Pancreas (tissue), 10 donors: ENCODE results near the gene CPSF4L. TPM values are rescaled to one million over a fixed set of nuclear protein-coding genes. Genes with fewer than 3 reads are reported as not detected.

Experiments used
- ATAC-seq, 4 donors: fragments of 200-7000 bp; cut with Tn5 transposase; one replicate each; pipeline versions ENCODE4 v1.8.0 to v1.9.1; 2020; ENCODE audit warnings: mild to moderate bottlenecking in 4 of 4, moderate library complexity in 4 of 4
- DNase-seq, 6 donors: peaks; one replicate each; pipeline ENCODE4 v3.0.0-alpha.2; 2020
- FAIRE-seq: peaks from 2 replicates; lab custom pipeline; 2012; peaks lifted over from hg19 to GRCh38; lab: Jason Lieb, UNC
- H3K27ac ChIP-seq, 4 donors: fragments of 200-600 bp; sonication (generic); 1 replicate in 3 of 4; 2 replicates in 1 of 4; pipeline versions ENCODE4 v1.5.0 to v1.8.0; 2020
- H3K27me3 ChIP-seq, 4 donors: fragments of 200-600 bp; one replicate each; pipeline ENCODE4 v1.8.0; 2021
- H3K36me3 ChIP-seq, 3 donors: fragments of 200-600 bp; sonication (generic) in 1 of 3; one replicate each; pipeline versions ENCODE4 v1.5.0 to v1.8.0; 2020 to 2021
- H3K4me1 ChIP-seq, 3 donors: fragments of 200-600 bp; one replicate each; pipeline ENCODE4 v1.8.0; 2021
- H3K4me3 ChIP-seq, 4 donors: fragments of 200-600 bp; sonication (generic) in 2 of 4; one replicate each; pipeline versions ENCODE4 v1.5.0 to v1.8.0; 2020 to 2021
- H3K9me3 ChIP-seq, 4 donors: fragments of 200-600 bp; one replicate each; pipeline ENCODE4 v1.8.0; 2021
- WGBS, 2 donors: extraction: QIAGEN DNeasy Blood & Tissue Kit; methylation state at CpG; one replicate each; pipeline ENCODE4 v1.1.7; 2013; 5-methylcytosine and 5-hydroxymethylcytosine counted together
- intact Hi-C, 3 donors: fragments of 100-400 bp; cut with DNase I; formaldehyde crosslinking; loops; one replicate each; pipeline versions ENCODE4 v1.11.1 to v1.14.2; 2022
- polyA plus RNA-seq, 2 donors: library from polyadenylated mRNA; stranded (reverse); fragments of 200-250 nt; gene quantifications; one replicate each; pipeline ENCODE4 v1.2.3, GENCODE V29; 2013
- total RNA-seq, 6 donors: library from RNA; stranded (reverse); fragmentation: NEBNext Ultra II Directional in 4 of 6; extraction: Animal tissue kit (Norgen Biotek cat#: 25700) in 4 of 6; gene quantifications; one replicate each; pipeline versions ENCODE4 v1.2.1 to v1.2.4, GENCODE V29; 2021 to 2023
- TF ChIP-seq, protein P1 (sequence below), 4 donors: fragments of 200-600 bp; sonication (generic) in 3 of 4; IDR thresholded peaks; one replicate each; pipeline versions ENCODE4 v1.5.0 to v1.8.0; 2021; ENCODE audit warnings: antibody characterized with exemption in 4 of 4
- donor health status: healthy with polysubstance abuse.
- donor health status: DM: no; HTN: no; CAD: no; lungs with moderate emphysema.
- donor health status: DM: no; HTN: no; CAD: no.
- donor health status: control.
- donor health status: control.
- donor health status: Bipolar disorder and iron deficiency.
- donor health status: DM: yes; HTN: yes; CAD: no.
- donor health status: DM: no; HTN: no; CAD: no.
- donor health status: DM: no; HTN: no; CAD: no.
- donor health status: DM: yes; HTN: yes; CAD: no.

Gene CPSF4L
- total and polyA plus RNA-seq, 8 donors = 0.19 to 0.67 (median 0.21) TPM; not detected in 4

DNA sequence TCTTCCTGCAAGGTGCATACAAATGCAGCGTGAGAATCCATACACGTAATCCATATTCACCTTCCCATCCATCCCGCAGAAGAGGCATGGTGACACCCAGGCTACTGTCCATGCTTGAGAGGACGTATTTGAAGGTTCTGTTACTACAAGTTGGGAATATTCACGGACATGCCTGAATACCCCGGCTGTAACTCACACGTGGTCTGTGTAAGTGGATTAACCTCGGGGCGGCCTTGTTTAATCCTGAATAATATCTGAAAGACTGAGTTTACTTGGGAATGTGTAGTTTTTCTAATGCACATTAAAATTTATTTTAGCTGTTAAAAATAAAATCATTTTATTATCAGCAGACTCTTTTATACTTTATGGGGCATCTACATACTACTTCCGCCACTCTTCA is 13.1 kb downstream of the CPSF4L start:
- H3K9me3 ChIP-seq = no peaks in the 10 kb centered on the region
- H3K4me1 ChIP-seq = no peaks in the 10 kb centered on the region
- FAIRE-seq = no peak
- H3K27me3 ChIP-seq = no peaks in the 10 kb centered on the region
- 86 to 89% methylated on average over 10 of the region's 10 CpGs for WGBS, 2 donors
- no peak overlapping the region for H3K27ac ChIP-seq
- TF ChIP-seq, protein P1, sequence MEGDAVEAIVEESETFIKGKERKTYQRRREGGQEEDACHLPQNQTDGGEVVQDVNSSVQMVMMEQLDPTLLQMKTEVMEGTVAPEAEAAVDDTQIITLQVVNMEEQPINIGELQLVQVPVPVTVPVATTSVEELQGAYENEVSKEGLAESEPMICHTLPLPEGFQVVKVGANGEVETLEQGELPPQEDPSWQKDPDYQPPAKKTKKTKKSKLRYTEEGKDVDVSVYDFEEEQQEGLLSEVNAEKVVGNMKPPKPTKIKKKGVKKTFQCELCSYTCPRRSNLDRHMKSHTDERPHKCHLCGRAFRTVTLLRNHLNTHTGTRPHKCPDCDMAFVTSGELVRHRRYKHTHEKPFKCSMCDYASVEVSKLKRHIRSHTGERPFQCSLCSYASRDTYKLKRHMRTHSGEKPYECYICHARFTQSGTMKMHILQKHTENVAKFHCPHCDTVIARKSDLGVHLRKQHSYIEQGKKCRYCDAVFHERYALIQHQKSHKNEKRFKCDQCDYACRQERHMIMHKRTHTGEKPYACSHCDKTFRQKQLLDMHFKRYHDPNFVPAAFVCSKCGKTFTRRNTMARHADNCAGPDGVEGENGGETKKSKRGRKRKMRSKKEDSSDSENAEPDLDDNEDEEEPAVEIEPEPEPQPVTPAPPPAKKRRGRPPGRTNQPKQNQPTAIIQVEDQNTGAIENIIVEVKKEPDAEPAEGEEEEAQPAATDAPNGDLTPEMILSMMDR (IDR thresholded peaks at IDR 0.05) = no peak
- no peak overlapping the region for H3K4me3 ChIP-seq
- H3K36me3 ChIP-seq = peaks cover 0 to 4% (median 0%) of the 10 kb centered on the region in 3 donors
- intact Hi-C loops = no loop called here
- ATAC-seq = no peak
- no peak for DNase-seq

- ATAC-seq = no peak
These were observed 14.0 kb downstream of the CPSF4L start for GRCh38 chr17:73247726-73248125.

DNA sequence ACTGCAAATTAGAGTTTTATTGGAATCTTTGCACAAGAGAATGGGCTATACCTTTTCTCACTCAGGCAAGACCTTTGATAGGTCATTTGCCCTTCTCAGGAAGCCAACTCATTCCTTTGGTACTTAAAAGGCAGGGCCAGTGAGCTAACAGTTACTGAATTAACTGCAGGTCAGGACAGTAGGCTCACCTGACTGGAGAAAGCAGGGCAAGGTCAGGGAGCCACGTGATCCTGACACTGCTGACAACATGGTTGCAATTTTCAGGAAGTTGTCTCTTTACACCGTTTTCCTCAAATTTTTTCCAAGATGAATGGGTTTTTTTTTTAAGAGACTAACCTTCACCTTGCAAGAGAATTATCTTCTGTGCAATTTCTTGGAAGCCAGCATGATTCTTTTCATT is 21.1 kb downstream of the CPSF4L start:
- no peak overlapping the region for H3K27ac ChIP-seq
- DNase-seq = no peak
- no peak overlapping the region for H3K4me3 ChIP-seq
- H3K27me3 ChIP-seq = no peaks in the 10 kb centered on the region
- 17 to 25% methylated on average over 2 of the region's 2 CpGs for WGBS, 2 donors
- TF ChIP-seq, protein P1 (IDR thresholded peaks at IDR 0.05) = no peak
- peaks cover 0 to 11% (median 6%) of the 10 kb centered on the region in 3 donors for H3K36me3 ChIP-seq
- H3K4me1 ChIP-seq = no peaks in the 10 kb centered on the region
- FAIRE-seq = no peak
- ATAC-seq = peak in 3 of 4 donors; percentile 32 to 76 (median 64)
- intact Hi-C loops = no loop called here
- no peaks in the 10 kb centered on the region for H3K9me3 ChIP-seq

More at GRCh38 chr17:73247726-73248125, 14.0 kb downstream of the CPSF4L start:
- H3K9me3 ChIP-seq = no peaks in the 10 kb centered on the region
- no peak overlapping the region for H3K4me3 ChIP-seq
- H3K27me3 ChIP-seq = no peaks in the 10 kb centered on the region
- H3K4me1 ChIP-seq = no peaks in the 10 kb centered on the region
- peaks cover 0 to 4% (median 0%) of the 10 kb centered on the region in 3 donors for H3K36me3 ChIP-seq
- no peak overlapping the region for H3K27ac ChIP-seq
- WGBS, 2 donors = 83 to 86% methylated on average over 2 of the region's 2 CpGs
- FAIRE-seq (no peak), DNase-seq (no peak)
- TF ChIP-seq, protein P1 (IDR thresholded peaks at IDR 0.05) = no peak
- intact Hi-C loops = no loop called here

GRCh38 chr17:73237714-73238113 is 24.0 kb downstream of the CPSF4L start:
- H3K4me1 ChIP-seq = peaks cover 0 to 9% (median 7%) of the 10 kb centered on the region in 3 donors
- no peak overlapping the region for H3K27ac ChIP-seq
- DNase-seq = no peak
- no peaks in the 10 kb centered on the region for H3K9me3 ChIP-seq
- intact Hi-C loops = loop anchor here in 1 of 3 donors (10.0 kb wide), 1 partner anchor 513 kb away; no protein-coding TSS in a partner anchor
- peaks cover 0 to 6% (median 6%) of the 10 kb centered on the region in 3 donors for H3K36me3 ChIP-seq
- no peaks in the 10 kb centered on the region for H3K27me3 ChIP-seq
- no peak for ATAC-seq
- FAIRE-seq = no peak
- WGBS, 2 donors = 64 to 66% methylated on average over 6 of the region's 6 CpGs
- TF ChIP-seq, protein P1 (IDR thresholded peaks at IDR 0.05) = no peak
- no peak overlapping the region for H3K4me3 ChIP-seq

DNA sequence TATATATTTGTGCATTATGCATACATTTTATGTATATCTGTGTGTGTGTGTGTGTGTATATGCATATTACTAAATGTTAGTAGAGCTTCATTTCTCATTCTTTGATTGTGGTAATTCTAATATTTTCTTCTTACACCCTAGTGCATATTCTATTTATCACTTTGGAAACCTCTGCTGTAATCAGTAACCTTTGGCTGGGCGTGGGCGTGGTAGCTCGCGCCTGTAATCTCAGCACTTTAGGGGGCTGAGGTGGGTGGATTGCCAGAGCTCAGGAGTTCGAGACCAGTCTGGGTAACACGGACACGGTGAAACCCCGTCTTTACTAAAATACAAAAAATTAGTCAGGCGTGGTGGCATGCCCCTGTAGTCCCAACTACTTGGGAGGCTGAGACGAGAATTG is 26.9 kb downstream of the CPSF4L start:
- Histone ChIP-seq H3K27ac (no peak overlapping the region), H3K4me1 (peaks cover 6 to 15% (median 14%) of the 10 kb centered on the region in 3 donors), H3K27me3 (no peaks in the 10 kb centered on the region), H3K9me3 (no peaks in the 10 kb centered on the region), H3K4me3 (no peak overlapping the region), H3K36me3 (peaks cover 0 to 6% (median 6%) of the 10 kb centered on the region in 3 donors)
- intact Hi-C loops = loop anchor here in 1 of 3 donors (10.0 kb wide), 1 partner anchor 510 kb away; no protein-coding TSS in a partner anchor
- ATAC-seq = no peak
- TF ChIP-seq, protein P1 (IDR thresholded peaks at IDR 0.05) = no peak
- 86 to 90% methylated on average over 10 of the region's 10 CpGs for WGBS, 2 donors
- FAIRE-seq = no peak
- DNase-seq = no peak
